HG03558 (cell line): ENCODE results near the gene IQGAP2.
"Not testable (repeated sequence)": the region's sequence is repeated elsewhere in the genome, so short reads cannot be mapped to it uniquely, and the experiment has no call there.

Experiments
- ATAC-seq: cut with Tn5 transposase; IDR thresholded peaks from one replicate; pipeline ENCODE4 v1.9.1; 2021; ENCODE audit warnings: moderate number of reproducible peaks; ENCODE audit not compliant: unreplicated experiment; ENCODE audit errors: extremely low read depth

The IQGAP2 gene

GRCh38 chr5:76550881-76551280 lies 147.8 kb downstream of the IQGAP2 start:
- ATAC-seq, result not testable (repeated sequence)

- no peak for ATAC-seq
Measured at GRCh38 chr5:76552546-76552945, 149.5 kb downstream of the IQGAP2 start.

DNA sequence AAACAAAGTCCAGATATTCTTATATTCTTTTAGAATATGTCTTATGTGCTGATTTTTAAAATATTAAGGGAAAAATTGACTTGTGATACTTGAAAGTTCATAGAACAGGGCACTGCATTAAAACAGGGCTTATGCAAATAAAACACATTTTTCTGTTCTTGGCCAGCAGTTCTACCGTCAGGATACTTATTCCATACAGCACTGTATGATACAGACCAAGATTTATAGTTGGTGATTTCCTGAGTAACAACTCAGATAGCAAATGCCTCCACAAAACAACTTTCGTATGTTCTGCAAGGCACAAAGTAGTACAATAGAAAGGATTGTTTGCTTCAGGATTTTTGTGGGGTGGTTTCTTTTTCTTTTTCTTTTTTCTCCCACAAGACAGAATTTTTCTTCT lies 150.2 kb downstream of the IQGAP2 start:
- ATAC-seq, result no peak

- no peak for ATAC-seq
Measured at GRCh38 chr5:76555114-76555513, 152.0 kb downstream of the IQGAP2 start.

GRCh38 chr5:76555717-76556116 lies 152.6 kb downstream of the IQGAP2 start:
- ATAC-seq, result no peak

- ATAC-seq, result peak; percentile 85
Measured at GRCh38 chr5:76556511-76557221, 153.6 kb downstream of the IQGAP2 start.

GRCh38 chr5:76560952-76561891 lies 158.1 kb downstream of the IQGAP2 start:
- no peak for ATAC-seq

GRCh38 chr5:76561959-76562358 lies 158.9 kb downstream of the IQGAP2 start:
- no peak for ATAC-seq

- ATAC-seq, result no peak
Measured at GRCh38 chr5:76565009-76565408, 161.9 kb downstream of the IQGAP2 start.

GRCh38 chr5:76570153-76570552 lies 167.1 kb downstream of the IQGAP2 start:
- no peak for ATAC-seq

GRCh38 chr5:76571559-76571958 lies 168.5 kb downstream of the IQGAP2 start:
- no peak for ATAC-seq

- ATAC-seq, result no peak
Measured at GRCh38 chr5:76576450-76576849, 173.4 kb downstream of the IQGAP2 start.

- ATAC-seq, result no peak
Measured at GRCh38 chr5:76576996-76577395, 173.9 kb downstream of the IQGAP2 start.

GRCh38 chr5:76579166-76579937 lies 176.3 kb downstream of the IQGAP2 start:
- no peak for ATAC-seq

GRCh38 chr5:76580981-76581380 lies 177.9 kb downstream of the IQGAP2 start:
- no peak for ATAC-seq

DNA sequence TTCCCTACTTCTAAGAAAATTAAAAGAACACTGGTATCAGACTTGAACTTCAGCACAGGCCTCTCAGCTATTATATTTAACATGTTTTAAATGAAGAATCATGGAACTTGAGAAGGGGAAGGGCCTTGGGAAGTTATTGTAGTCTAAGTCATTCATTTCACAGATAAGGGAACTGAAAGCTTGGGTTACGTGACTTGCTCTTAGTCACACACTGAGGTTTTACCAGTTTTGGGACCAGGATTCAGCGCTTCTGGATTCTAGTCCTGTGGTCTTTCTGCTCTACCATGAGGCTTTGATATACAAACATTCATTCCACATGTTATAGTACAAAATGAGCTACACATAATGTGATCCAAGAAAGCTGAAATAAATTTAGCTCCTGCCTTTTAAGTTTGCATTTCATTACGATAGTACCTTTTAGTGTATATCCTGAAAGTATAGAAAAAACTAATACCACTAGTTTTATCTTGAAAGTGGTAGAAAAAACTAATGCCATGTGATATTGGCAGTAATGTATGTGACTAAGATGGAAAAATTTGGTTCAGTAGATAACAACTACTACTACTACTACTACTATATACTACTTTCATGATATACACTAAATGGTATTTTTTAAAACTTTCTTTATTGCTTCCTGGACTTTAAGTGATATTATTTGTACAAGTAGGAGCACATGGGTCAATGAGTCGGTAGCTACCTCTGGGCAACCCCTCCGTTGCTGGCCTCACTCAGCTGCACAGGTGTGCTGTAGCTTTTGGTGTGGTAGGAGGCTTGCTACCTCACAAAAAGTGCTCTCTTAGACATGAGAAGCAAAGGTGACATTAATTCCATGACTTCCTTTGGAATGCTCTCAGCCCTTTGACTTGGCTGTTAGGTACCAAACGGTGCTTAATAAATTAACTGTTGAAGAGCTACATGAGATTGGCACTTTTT lies 179.4 kb downstream of the IQGAP2 start:
- ATAC-seq, result peak; percentile 64

GRCh38 chr5:76583163-76584047 lies 180.3 kb downstream of the IQGAP2 start:
- ATAC-seq, result no peak

DNA sequence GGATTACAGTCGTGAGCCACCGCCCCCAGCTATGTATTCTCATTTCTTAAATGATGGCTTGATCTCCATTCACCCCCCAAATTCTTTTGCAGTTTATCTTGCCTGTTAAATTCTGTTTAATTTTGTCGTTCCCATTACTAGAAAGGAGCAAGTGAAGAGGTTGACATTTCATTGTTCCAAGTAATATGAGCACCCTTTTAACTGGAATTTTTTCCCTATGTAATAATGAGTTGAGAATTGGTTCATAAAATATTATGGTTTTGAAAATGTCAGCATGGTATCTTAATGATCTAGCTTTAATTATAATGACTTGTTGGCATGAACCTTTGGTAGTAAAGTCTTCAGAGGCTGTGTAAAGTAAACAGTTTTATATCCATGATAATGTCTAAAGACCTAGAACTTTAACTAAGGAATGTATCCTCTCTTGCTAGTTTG lies 182.7 kb downstream of the IQGAP2 start:
- no peak for ATAC-seq

DNA sequence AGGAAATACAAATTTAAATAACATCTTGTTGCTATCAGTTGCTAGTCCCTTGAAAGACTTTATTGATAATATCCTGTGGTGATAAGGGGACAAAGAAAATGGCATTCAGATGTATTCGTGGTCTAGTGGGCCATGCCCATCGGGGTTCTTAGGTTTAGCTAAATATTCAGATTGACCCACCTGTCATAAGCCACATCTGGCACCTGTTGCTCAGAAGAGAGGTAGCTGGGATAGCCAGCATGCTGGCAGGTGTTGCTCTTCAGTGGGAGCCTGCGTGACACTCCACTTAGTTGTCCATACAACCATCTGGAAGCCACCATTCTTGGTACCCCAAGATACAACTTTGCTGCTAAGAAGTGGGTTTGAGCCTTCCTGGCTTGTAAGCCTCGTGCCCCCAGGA lies 183.4 kb downstream of the IQGAP2 start:
- ATAC-seq, result no peak
